ENCODE measurements around the gene HAAO. TPM values are rescaled to one million over a fixed set of nuclear protein-coding genes. Genes with fewer than 3 reads are reported as not detected.

Gene HAAO
- total RNA-seq, 1 donor from 2014 or later: 1.9 TPM

DNA sequence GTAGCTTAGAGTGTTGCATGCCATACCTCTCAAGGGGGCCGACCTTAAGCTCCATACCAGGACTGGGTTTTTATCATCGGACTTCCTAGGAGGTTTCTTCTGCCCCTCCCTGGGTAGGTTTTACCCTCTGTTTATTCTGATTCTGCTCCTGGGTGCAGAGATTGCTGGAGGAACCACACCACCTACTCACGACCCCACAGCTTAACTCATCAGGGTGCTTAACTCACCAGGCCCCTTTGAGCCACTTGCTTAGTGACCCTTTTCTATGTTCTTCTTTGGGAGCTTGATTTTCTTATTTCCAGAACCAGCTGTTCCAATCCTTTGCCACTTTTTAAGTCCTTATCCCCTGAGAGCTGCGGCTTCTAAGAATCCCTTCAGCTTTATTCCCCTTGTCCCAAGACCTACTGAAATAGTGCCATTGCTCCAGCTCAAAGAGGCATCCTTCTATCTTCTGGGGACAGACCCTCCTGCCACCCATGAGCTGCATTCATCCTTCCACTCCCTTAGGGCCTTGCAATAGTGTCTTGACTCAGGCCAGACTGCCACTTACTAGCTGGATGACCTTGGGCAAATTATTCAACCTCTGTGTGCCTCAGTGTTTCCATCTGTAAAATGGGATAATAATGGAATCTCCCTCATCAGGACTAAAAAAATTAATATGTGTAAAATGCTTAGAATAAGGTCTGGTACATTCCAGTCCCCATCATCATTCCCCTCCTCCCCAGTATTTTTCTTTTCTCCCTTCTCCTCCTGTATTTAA is 34.2 kb downstream of the HAAO start:
- intact Hi-C loops (cut with DNase I): no loop called here
- DNase-seq (ENCODE audit: missing footprints): no peak
- no peak for ATAC-seq

DNA sequence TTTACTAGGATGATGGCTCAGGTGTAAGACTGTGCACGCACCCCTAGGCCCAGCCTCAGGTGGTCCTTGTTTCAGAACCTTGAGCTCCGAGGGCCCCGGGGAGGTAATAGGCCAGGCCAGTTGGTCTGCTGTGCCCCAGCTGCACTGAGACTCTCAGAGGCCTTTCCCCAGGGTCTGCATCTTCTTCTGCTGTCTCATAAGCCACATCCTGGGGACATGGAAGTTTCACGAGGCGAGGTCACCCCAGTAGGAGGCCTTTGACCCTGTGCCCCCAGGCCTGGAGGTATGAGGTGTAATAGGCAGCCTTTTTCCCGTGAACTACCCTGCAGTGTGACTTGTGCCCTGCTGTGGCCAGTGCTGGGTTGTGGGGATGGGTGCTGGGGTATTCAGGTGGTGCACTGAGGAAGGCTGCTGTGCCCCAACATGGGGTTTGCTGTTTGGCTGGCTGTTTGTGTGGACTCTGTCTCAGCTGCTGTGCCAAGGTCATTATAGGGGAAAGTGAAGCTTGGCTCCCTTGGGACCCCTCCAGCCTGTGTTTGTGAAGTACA is 35.3 kb downstream of the HAAO start:
- ATAC-seq: no peak
- no peak for DNase-seq (ENCODE audit: missing footprints)
- intact Hi-C loops (cut with DNase I): no loop called here

DNA sequence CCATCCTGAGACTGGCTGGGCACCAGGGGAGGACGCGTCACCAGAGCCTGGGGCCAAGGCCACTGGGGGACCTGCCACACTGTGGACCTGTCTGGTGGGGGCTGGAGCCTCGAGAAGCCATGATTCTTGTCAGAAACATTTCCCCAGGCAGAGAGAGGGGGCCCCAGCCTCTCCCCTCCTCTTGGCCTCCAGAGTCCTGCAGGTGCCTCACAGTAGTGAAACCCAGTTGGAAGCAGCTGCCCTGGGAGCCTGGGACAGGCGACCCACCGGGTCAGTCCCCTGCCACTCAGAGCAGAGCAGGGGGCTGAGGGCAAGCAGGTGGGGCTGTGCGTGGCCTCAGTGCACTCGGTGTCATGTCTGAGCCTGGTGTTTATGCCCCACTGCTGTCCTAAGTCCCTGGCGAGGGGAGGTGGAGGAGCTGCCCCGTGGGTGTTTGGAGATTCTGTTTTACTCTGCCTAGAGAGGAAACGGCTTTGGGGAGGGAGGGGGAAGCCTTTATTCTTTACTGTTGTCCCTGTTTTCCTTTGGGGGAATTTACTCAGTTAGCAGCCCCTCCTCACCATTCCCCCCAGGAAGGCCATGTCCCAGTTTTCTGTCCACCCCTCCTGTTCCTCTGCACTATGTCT is 36.1 kb downstream of the HAAO start:
- ATAC-seq (no peak), DNase-seq (ENCODE audit: missing footprints) (no peak)
- intact Hi-C loops (cut with DNase I): no loop called here

DNA sequence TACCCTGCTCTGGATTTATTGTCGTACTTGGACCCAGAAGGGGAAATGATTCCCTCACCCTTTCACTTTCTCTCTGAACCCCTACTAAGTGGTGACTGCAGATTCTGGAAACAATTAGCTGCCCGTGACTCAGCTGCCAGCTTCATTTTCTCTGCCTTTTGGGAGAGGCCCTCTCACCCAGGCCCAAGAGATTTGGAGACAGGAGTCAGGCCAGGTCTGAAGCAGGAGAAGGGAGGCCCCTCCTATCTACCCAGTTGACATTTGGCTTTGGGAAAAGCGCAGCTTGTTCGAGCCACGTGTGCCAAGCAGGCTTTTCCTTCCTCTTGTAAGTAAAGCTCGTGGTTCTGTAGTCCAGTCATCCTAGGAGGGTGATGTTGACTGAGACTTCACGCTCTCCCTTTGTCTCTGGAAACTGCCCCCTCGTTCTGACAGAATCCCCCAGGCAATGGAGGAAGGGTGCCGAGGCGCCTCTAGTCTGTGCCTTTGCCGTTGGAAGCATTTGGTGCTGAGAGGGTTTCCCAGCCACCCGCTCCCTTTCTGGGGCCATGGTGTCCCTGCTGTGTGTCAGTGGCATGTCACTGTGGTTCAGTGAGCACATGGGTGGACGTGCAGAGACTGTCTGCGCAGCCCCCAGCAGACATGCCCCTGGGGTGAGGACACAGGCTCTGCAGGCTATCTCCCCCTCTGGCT is 37.0 kb downstream of the HAAO start:
- intact Hi-C loops (cut with DNase I): no loop called here
- no peak for DNase-seq (ENCODE audit: missing footprints)
- ATAC-seq: no peak

DNA sequence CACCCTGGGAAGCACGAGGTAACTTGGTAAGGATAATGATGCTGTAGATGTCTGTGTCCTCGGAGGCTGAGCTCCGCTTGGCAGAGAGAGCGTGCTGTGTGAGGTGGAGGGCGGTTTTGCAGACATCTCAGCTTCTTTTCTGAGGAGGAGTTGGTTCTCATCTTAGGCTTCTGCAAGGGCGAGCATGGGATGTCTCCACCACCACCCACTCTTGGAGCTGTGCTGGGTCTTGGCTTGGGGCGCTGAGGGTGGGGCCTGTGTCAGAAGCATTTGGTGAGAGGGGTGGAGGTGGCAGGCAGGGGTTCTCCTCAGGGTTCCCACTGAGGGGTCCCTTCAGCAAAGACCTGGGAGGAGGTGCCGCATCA is 37.6 kb downstream of the HAAO start:
- intact Hi-C loops (cut with DNase I): no loop called here
- no peak for ATAC-seq

DNA sequence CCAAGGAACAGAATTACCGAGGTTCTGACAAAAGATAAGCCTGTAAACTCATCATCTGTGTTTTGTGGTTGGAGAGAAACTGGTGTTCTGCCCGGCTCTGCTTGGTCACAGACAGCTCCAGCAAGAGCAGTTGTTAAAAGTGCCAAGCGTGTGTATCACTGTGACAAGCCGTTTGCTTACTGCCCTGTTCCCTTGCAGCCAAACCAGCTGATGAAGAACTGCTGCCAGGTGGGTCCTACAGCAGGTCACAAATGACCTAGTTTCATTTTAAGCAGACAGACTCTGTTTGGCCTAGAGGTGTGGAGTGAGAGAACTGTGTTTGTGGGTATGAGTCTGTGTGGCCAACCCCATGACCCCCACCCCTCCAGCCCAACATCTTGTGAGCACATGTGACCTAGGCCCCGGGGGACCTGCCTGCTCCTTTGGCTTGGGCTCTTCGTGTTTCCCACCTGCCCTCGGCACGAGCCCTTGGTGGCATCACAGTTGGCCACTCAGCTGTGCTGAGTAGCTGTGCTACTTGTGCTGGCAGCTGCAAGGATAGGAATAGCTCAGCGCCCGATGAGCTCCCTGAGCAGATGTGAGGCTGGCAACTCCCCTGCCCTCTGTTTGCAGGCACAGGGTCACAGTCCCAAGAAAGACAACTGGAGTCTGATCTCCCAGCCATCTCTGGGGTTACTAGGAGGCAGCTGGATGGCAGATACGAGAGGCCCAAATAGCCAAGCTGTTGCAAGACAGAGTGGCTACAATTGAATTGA is 38.2 kb downstream of the HAAO start:
- intact Hi-C loops (cut with DNase I): no loop called here
- no peak for DNase-seq (ENCODE audit: missing footprints)
- ATAC-seq: peak; percentile 59

More for the DNA sequence above, 37.6 kb downstream of the HAAO start:
- no peak for DNase-seq (ENCODE audit: missing footprints)

DNA sequence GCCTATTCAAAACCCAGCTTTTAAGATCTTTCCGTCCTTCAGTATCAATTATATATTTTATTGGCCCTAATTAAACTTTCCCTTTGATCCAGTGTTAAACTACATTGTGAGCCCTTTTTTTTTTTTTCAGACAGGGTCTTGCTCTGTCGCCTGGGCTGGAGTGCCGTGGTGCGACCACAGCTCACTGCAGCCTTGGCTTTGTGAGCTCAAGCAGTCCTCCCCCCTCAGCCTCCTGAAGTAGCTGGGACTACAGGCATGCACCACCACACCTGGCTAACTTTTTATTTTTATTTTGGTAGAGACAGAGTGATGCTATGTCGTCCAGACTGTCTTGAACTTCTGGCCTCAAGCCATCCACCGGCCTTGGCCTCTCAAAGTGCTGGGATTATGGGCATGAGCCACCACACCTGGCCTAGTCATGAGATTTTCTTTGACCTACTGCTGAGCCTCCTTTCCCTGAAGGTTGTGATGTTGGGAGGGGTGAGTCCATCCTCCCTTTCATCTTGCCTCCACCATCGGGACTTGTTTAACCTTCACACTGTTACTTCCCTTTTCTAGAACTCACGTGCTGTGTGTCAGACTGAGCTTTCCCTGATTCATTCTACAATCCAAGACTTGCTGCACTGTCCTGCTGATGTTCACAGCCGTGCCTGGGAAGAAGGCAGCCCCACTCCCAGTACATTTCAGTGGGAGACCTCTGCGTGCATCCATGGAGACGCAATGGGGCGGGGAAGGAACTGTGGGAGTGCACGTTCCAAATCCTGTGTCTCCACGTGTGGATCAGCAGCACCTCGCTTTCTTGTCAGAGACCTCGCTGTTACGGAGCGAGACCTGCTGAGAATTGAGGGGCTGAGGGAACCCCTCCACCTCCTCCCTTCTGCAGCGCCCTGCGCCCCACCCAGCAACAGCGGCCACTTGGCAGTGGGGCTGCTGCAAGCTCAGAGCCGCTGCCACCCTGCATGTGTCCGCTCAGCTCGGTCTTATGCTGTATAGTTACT is 39.3 kb downstream of the HAAO start:
- no peak for DNase-seq (ENCODE audit: missing footprints)
- no peak for ATAC-seq
- intact Hi-C loops (cut with DNase I): no loop called here

DNA sequence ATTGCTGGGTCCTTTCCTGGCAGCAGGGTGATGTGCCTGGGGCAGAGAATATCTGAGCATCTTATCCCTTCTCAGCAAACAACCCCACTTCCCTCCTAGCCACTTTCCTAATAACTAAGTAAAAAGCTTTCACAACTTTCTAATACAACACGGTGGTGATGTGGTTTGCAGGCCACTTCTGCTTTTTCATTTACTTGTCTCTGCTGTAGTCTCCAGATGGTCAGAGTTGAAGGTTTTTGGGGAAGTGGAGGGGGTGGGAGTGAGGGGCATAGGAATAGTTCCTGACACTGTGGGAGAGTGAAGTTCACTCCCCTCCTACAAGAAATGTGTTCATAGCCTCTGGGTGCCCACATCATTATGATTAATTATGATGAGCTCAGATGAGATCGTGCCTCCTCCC is 40.1 kb downstream of the HAAO start:
- intact Hi-C loops (cut with DNase I): no loop called here
- no peak for DNase-seq (ENCODE audit: missing footprints)
- ATAC-seq: peak; percentile 59

DNA sequence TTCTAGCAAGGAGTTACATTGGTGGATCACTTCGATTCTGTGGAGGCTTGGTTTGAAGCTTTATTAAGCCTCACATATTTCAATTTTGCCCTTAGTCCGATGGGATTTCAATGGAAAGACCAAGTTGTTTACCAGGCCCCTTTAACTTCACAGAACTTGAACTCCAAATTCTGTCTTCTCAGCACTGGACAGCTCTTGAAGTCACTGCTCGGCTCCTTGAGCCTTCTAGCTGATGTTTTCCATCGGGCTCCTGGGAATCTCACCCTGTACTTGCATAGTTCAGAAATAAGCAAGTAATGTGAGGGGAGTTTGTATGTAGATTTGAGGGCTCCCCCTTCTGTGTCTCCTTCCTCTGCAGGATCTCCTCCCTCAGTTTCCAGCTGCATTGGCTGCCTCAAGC is 43.5 kb downstream of the HAAO start:
- intact Hi-C loops (cut with DNase I): no loop called here
- no peak for ATAC-seq
- DNase-seq (ENCODE audit: missing footprints): no peak

DNA sequence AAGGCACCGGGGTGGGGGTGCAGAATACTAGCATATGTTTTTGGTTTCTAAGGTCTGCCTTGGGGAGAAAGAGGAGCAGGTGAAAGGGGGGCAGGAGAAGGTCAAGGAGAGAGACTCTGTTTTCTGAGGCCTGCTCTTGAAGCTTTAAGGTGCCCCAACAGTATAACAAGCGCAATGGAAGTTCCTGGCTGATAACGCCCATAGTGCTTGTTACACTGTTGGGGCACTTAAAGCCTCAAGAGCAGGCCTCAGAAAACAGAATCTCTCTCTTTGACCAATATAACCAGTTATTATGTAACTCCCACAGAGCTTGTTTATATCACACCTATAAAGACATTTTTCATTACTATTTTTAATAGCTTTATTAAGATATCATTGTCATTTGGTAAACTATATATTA is 45.0 kb downstream of the HAAO start:
- ATAC-seq (no peak), DNase-seq (ENCODE audit: missing footprints) (no peak)
- intact Hi-C loops (cut with DNase I): no loop called here

DNA sequence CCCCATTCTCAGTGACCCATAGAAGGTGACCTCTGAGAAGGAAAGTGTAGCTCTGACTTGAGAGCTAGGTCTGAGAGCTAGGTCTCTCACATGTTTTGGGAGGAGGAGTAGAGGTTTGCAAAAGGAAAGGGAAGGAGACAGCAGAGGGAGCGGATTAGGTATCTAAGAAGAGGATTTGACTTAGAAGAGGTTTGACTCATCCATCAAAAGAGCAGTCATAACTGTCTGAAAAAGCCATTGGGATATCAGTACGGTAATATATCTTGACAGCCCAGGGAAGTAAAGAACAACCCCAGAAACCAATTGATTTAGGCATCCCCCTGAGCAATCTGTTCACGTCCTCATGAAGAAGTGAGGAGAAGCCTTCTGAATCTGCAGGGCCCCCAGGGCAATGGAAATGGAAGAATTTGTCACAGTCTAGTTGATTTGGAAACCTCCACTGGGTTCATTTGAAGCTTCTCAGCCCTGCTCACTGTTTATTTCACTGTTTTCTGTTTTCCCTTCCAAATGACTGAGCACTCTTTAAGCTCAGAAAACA is 47.8 kb downstream of the HAAO start:
- ATAC-seq (no peak), DNase-seq (ENCODE audit: missing footprints) (no peak)
- intact Hi-C loops (cut with DNase I): no loop called here

DNA sequence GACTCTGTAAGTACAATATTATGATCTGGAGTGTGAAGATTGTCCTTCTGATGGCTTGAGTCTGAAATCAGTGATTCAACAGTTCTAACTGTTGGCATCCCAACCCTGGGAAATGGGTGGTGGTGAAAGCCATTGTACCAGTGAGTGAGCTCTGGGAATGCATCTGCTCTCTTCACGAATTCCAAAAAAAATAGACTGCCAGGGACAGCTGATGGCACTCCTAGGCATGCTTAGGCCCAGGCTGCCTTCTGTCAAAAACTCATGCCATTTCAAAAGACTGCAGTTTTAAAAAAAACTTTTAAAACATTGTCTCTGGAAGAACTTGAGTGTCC is 48.8 kb downstream of the HAAO start:
- intact Hi-C loops (cut with DNase I): no loop called here
- no peak for DNase-seq (ENCODE audit: missing footprints)
- no peak for ATAC-seq

DNA sequence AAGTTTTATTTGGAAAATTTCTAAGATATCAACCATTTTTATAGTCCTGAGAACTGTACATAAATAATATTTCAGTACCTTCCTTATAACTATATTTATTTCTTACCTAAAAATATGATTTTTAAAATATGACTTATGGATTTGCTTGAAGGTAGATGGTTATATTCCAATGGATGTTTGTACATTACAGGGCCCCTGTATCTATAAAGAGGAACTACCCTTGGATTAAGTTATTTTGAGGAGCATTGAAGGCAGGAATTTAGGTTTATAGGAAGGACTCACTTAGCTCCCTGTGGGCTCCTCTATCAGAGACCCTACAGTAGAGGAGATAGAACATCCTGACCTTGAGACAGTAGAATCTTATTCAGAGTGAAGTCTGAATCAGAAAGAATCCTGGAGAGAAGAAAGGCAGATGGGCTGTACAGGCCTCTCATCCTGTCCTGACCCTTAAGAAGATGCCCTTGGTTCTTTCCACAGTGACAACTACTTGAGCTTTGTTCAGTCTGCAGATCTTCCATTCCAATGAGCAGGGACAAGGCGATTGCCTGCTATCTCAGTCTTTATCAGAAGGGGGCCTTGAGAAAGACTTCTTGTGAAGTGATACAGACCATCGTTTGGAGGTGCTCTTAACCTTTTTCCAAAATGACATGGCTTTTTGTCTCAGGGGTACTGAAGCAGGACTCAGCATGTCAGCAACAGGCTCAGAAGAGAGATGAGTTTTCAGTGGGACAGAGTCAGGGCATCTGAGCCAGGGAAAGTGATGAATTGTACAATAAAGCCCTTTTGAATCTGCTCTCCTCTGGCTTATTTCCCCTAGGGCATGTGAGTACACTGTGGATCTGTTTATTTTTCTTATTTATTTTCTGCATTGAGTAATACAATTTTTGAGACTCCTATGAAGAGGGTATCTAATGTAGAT is 49.4 kb downstream of the HAAO start:
- intact Hi-C loops (cut with DNase I): no loop called here
- ATAC-seq (no peak), DNase-seq (ENCODE audit: missing footprints) (no peak)

DNA sequence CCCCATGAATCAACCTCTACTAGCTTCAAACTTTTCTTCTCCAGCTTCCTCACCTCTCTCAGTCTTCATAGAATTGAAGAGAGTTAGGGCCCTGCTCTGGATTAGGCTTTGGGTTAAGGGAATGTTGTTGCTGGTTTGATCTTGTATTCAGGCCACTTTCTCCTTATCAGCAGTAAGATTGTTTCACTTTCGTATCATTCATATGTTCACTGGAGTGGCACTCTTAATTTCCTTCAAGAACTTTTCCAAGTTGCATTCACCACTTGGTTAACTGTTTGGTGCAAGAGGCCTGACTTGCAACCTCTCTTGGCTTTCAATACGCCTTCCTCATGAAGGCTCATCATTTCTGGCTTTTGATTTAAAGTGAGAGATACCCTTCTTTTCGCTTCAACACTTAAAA is 51.2 kb downstream of the HAAO start:
- intact Hi-C loops (cut with DNase I): no loop called here
- no peak for ATAC-seq
- no peak for DNase-seq (ENCODE audit: missing footprints)

DNA sequence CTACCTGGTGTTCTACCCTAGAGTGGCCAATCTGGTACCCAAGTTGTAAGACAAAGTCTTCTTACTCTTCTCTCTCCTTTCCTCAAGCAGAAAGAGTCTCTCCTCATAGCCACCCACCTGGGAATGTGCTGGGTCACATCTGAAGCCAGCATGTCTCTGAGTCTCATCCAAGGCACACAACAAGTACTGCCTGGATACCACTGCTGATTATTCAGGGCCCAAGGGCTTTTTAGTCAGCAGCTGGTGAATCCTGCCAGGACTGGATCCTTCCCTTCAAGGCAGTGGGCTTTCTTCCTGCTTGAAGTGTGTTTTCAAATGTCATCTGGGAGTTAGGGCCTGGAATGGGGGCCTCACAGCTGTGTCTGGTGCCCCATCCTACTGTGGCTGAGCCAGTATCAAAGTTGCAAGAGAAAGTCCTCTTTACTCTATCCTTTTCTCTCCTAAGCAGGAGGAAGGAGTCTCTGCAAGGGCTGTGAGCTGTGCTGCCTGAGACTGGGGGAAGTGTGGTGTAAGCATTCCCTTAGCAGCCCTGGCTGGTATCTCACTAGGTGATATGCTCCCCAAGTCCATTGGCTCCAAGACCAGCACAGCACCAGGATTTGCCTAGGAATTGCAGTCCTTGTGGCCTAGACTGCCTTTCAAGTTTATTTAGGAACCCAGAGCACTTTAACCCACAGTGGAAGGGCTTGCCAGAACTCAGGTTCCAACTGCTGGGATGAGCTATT is 55.6 kb downstream of the HAAO start:
- no peak for DNase-seq (ENCODE audit: missing footprints)
- ATAC-seq: no peak
- intact Hi-C loops (cut with DNase I): no loop called here

DNA sequence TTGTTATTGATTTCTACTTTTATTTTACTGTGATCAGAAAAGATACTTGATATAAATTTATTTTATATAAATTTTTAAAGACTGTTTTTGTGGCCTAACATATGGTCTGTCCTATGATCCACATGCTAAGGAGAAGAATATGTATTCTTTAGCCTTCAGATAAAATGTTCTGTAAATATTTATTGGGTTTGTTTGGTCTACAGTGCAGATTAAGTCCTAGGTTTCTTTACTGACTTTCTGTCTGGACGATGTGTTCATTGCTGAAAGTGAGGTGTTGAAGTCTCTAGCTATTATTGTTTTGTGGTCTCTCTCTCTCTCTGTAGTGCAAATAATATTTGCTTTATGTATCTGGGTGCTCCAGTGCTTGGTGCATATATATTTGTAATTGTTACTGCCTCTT is 58.5 kb downstream of the HAAO start:
- ATAC-seq: no peak
- DNase-seq (ENCODE audit: missing footprints): no peak
- intact Hi-C loops (cut with DNase I): no loop called here
